ENCODE results near the gene SEMA4F.

Gene SEMA4F

DNA sequence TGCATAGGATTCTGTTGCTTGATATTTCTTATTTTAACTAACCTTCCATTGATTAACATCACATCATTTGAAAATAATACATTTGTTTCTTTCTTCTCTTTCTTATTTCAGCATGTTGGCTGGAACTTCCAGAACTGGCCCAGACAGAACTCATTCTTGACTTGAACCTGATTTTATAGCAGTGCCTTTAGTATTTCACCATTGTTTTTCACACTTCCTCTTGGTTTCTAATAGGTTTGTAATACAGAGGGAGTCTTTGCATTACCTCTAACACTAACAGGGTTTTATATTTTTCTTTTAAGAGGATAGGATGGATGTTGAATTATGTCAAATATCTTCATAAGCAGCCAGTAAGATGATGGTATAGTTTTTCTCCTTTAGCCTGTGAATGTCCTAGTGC, 39.2 kb downstream of the SEMA4F start:
- H3K9me3 ChIP-seq, result no peaks in the 10 kb centered on the region
- H3K4me1 ChIP-seq, result no peaks in the 10 kb centered on the region
- H3K27ac ChIP-seq, result no peak overlapping the region
- intact Hi-C loops (cut with DNase I; ENCODE audit: low total_unique reads), result no loop called here
- no peak for DNase-seq
- H3K27me3 ChIP-seq, result no peaks in the 10 kb centered on the region
- no peaks in the 10 kb centered on the region for H3K36me3 ChIP-seq
- TF ChIP-seq, protein P1, sequence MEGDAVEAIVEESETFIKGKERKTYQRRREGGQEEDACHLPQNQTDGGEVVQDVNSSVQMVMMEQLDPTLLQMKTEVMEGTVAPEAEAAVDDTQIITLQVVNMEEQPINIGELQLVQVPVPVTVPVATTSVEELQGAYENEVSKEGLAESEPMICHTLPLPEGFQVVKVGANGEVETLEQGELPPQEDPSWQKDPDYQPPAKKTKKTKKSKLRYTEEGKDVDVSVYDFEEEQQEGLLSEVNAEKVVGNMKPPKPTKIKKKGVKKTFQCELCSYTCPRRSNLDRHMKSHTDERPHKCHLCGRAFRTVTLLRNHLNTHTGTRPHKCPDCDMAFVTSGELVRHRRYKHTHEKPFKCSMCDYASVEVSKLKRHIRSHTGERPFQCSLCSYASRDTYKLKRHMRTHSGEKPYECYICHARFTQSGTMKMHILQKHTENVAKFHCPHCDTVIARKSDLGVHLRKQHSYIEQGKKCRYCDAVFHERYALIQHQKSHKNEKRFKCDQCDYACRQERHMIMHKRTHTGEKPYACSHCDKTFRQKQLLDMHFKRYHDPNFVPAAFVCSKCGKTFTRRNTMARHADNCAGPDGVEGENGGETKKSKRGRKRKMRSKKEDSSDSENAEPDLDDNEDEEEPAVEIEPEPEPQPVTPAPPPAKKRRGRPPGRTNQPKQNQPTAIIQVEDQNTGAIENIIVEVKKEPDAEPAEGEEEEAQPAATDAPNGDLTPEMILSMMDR (IDR thresholded peaks at IDR 0.05), result no peak
- no peak overlapping the region for H3K4me3 ChIP-seq

DNA sequence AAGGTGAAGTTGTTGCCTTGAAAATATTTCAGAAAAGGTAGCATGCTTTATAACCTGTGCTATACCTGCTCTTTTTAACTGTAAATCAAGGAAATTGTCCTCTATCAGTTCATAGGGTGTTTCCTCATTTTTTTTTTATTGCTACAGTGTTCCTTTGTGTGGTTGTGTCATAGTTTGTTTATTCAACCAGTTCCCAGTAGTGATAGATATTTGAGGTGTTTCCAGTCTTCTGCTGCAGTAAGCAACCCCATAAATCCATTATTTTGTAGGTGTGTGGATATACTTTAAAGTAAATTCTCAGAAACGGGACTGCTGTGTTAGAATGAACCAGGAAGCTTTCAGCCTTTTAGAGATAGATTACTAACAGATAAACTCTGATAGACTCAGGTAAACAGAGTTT, 39.6 kb downstream of the SEMA4F start:
- Histone ChIP-seq H3K4me3 (no peak overlapping the region), H3K9me3 (no peaks in the 10 kb centered on the region), H3K27me3 (no peaks in the 10 kb centered on the region), H3K27ac (no peak overlapping the region), H3K36me3 (no peaks in the 10 kb centered on the region), H3K4me1 (no peaks in the 10 kb centered on the region)
- intact Hi-C loops (cut with DNase I; ENCODE audit: low total_unique reads), result no loop called here
- TF ChIP-seq, protein P1 (IDR thresholded peaks at IDR 0.05), result no peak
- no peak for DNase-seq

DNA sequence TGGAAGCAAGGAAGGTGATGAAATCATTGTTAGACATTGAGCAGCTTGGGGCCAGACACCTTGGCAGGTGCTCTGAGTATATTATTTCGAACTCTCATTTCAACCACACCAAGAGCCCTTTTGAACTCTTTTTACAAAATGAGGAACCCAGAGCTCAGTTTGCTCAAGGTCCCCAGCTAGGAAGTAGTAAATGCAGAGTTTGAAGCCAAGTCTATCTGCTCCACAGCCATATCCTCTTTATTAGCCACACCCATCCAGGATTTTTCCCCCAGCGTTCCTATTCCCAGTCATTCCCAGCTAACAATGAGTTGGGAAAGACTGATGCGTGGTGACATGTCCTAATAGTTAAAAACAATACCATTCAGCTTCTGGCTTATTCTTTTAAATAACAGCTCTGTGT, 40.2 kb downstream of the SEMA4F start:
- TF ChIP-seq, protein P1 (IDR thresholded peaks at IDR 0.05), result no peak
- H3K4me1 ChIP-seq, result no peaks in the 10 kb centered on the region
- intact Hi-C loops (cut with DNase I; ENCODE audit: low total_unique reads), result no loop called here
- no peak overlapping the region for H3K27ac ChIP-seq
- H3K4me3 ChIP-seq, result no peak overlapping the region
- no peaks in the 10 kb centered on the region for H3K36me3 ChIP-seq
- no peak for DNase-seq
- H3K9me3 ChIP-seq, result no peaks in the 10 kb centered on the region
- H3K27me3 ChIP-seq, result no peaks in the 10 kb centered on the region

DNA sequence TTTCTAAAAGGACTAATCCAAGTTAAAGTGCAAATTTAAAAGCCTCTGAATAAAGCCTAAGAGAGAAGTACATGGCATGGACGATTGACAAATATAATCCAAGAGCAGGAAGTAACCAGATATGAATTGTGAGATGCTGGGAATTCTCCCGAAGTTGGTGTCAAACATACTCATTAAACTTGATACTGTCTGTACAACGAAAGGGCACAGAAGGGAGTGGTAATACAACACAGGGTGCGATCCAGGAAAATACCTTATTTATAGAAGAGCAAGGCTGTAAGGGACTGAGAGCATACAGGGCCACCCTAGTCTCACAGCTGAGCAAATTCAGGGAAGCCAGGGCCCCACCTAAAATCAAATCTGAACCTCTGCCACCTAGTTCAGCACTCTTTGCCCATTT, 41.6 kb downstream of the SEMA4F start:
- DNase-seq, result no peak
- H3K4me3 ChIP-seq, result no peak overlapping the region
- no peaks in the 10 kb centered on the region for H3K27me3 ChIP-seq
- no peaks in the 10 kb centered on the region for H3K36me3 ChIP-seq
- H3K9me3 ChIP-seq, result no peaks in the 10 kb centered on the region
- H3K4me1 ChIP-seq, result no peaks in the 10 kb centered on the region
- intact Hi-C loops (cut with DNase I; ENCODE audit: low total_unique reads), result no loop called here
- TF ChIP-seq, protein P1 (IDR thresholded peaks at IDR 0.05), result no peak
- H3K27ac ChIP-seq, result no peak overlapping the region

DNA sequence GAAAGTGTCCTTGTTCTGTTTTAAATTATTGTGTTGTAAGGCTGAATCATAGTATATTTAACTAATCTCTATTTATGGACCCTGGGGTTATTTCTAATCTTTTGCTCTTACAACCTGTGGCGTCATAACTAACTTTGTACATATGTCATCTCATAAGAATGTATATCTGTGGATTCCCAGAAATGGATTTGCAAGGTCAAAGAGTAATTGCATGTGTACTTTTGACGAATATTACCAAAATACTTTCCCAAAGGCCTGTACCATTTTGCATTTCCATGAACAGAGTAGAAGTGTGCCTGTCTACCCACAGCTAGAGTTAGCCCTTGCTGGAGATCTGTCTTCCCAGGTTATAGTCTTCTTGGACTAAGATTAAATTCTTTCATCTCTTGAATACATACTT, 42.8 kb downstream of the SEMA4F start:
- Histone ChIP-seq H3K9me3 (no peaks in the 10 kb centered on the region), H3K36me3 (no peaks in the 10 kb centered on the region), H3K4me1 (no peaks in the 10 kb centered on the region), H3K27me3 (no peaks in the 10 kb centered on the region), H3K4me3 (no peak overlapping the region), H3K27ac (no peak overlapping the region)
- TF ChIP-seq, protein P1 (IDR thresholded peaks at IDR 0.05), result no peak
- intact Hi-C loops (cut with DNase I; ENCODE audit: low total_unique reads), result no loop called here
- no peak for DNase-seq

DNA sequence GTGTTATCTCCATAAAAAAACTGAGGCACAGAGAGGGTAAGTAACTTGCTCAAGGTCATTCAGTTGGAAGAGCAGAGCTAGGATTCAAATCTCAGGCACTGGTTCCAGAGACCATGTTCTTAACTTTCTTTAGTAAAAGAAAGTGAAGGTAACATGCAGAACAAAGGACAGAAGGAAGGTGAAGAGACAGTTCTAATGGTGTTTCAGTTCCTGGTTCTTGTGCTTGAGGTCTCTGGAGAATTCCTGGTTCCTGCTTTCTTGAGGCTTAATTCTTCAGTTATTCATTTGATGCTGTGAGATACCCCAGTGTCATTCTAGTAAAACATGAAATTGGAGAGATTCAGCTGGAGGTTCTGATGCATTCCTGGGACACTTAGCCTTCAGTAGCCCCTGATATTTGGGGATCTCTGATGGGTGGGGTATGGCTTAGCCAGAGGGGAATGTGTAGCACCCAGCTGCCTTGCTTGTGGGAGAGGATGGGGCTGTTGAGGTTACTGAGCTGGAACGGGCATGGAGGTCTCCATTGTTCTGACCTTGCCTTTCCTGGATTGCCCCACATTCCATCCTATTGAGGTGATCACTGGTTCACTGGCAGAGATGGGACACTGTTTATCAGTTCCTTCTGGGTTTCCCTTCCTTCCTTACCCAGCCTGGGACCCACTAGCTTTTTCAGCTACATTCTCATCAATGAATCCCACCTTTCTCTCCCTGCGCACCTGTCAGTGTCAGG, 46.8 kb downstream of the SEMA4F start:
- no peak overlapping the region for H3K27ac ChIP-seq
- TF ChIP-seq, protein P1 (IDR thresholded peaks at IDR 0.05), result no peak
- H3K9me3 ChIP-seq, result no peaks in the 10 kb centered on the region
- no peaks in the 10 kb centered on the region for H3K4me1 ChIP-seq
- no peak overlapping the region for H3K4me3 ChIP-seq
- intact Hi-C loops (cut with DNase I; ENCODE audit: low total_unique reads), result no loop called here
- no peak for DNase-seq
- no peaks in the 10 kb centered on the region for H3K27me3 ChIP-seq
- H3K36me3 ChIP-seq, result no peaks in the 10 kb centered on the region

All from tibial artery (tissue), 4 donors.